A673 (cell line): ENCODE measurements around the gene TSPY3.
"Not testable (repeated sequence)": the region's sequence is repeated elsewhere in the genome, so short reads cannot be mapped to it uniquely, and the experiment has no call there.

ENCODE experiments used
- CTCF ChIP-seq: fragments of 300-800, 200-600 bp; sonication (generic); conservative IDR thresholded peaks from 2 replicates; pipeline ENCODE4 v1.5.1; 2017; ENCODE audit warnings: low read depth, mild to moderate bottlenecking, antibody characterized with exemption, low read length, moderate library complexity, mixed read lengths
- EZH2 ChIP-seq: fragments of 200-600 bp; sonication (generic); IDR thresholded peaks from 2 replicates; pipeline ENCODE4 v1.6.1; 2017; ENCODE audit warnings: borderline replicate concordance, low read depth, mild to moderate bottlenecking, mixed read lengths, antibody characterized with exemption, low read length; ENCODE audit not compliant: poor library complexity, severe bottlenecking

GRCh38 chrY:9357497-9357896 lies 40.7 kb upstream of the TSPY3 start, which contains the start of gene TSPY8:
- TF ChIP-seq CTCF, EZH2: not testable (repeated sequence)
